HL-60 (cell line): ENCODE results near the gene SOX30.
"Not testable (repeated sequence)": the region's sequence is repeated elsewhere in the genome, so short reads cannot be mapped to it uniquely, and the experiment has no call there.

Source experiments
- DNase-seq, 2 experiments: peaks; one replicate each; pipeline ENCODE4 v3.0.0-alpha.2; 2010 to 2020; ENCODE audit warnings: low read depth in 1 of 2, low spot score in 1 of 2
- H3K27ac ChIP-seq: fragments of 250-450 bp; sonication (Bioruptor Pico); replicated peaks from 2 replicates; pipeline ENCODE4 v1.5.1; 2020; ENCODE audit warnings: mild to moderate bottlenecking, moderate library complexity
- H3K27me3 ChIP-seq: fragments of 250-450 bp; sonication (Bioruptor Pico); 2 replicates; pipeline ENCODE4 v1.5.1; 2021; ENCODE audit warnings: mild to moderate bottlenecking, moderate library complexity; ENCODE audit not compliant: insufficient read depth, poor library complexity, severe bottlenecking
- H3K4me3 ChIP-seq: replicated peaks from 2 replicates; pipeline ENCODE4 v1.5.1; 2011; ENCODE audit warnings: mild to moderate bottlenecking, control low read depth, low read length; ENCODE audit not compliant: insufficient read depth
- CTCF ChIP-seq: IDR thresholded peaks from one replicate; pipeline ENCODE4 v1.5.1; 2011; ENCODE audit warnings: low read length, control low read depth, inconsistent platforms; ENCODE audit not compliant: insufficient read depth
- GABPA ChIP-seq: IDR thresholded peaks from 2 replicates; pipeline ENCODE4 v1.6.1; 2012; ENCODE audit warnings: low read depth
- POLR2AphosphoS5 ChIP-seq: IDR thresholded peaks from 2 replicates; pipeline ENCODE4 v1.6.1; 2012; ENCODE audit warnings: low read depth
- REST ChIP-seq: IDR thresholded peaks from 2 replicates; pipeline ENCODE4 v1.6.1; 2012; ENCODE audit warnings: low read depth; ENCODE audit not compliant: insufficient replicate concordance
- SPI1 ChIP-seq: IDR thresholded peaks from 2 replicates; pipeline ENCODE4 v1.6.1; 2012; ENCODE audit warnings: low read depth, mild to moderate bottlenecking, borderline replicate concordance

Gene SOX30

GRCh38 chr5:157689942-157690689 is 37.9 kb upstream of the SOX30 start:
- Histone ChIP-seq H3K4me3 (no peak overlapping the region), H3K27ac (no peak overlapping the region), H3K27me3 (no peaks in the 10 kb centered on the region)
- no peak for DNase-seq
- no peak for TF ChIP-seq POLR2AphosphoS5
- TF ChIP-seq SPI1: no peak
- no peak for TF ChIP-seq REST
- TF ChIP-seq CTCF: no peak
- no peak for TF ChIP-seq GABPA

GRCh38 chr5:157687198-157687554 is 34.9 kb upstream of the SOX30 start:
- Histone ChIP-seq H3K4me3 (no peak overlapping the region), H3K27me3 (no peaks in the 10 kb centered on the region), H3K27ac (no peak overlapping the region)
- TF ChIP-seq SPI1 (no peak), REST (no peak), GABPA (no peak), CTCF (no peak), POLR2AphosphoS5 (no peak)
- no peak for DNase-seq

GRCh38 chr5:157686276-157687197 is 34.3 kb upstream of the SOX30 start:
- H3K4me3 ChIP-seq, DNase-seq, H3K27me3 ChIP-seq, H3K27ac ChIP-seq: not testable (repeated sequence)

- H3K4me3 ChIP-seq: no peak overlapping the region
- H3K27me3 ChIP-seq: no peaks in the 10 kb centered on the region
- no peak for DNase-seq
- no peak overlapping the region for H3K27ac ChIP-seq
- TF ChIP-seq GABPA: no peak
- no peak for TF ChIP-seq CTCF
- no peak for TF ChIP-seq SPI1
- TF ChIP-seq POLR2AphosphoS5: no peak
- TF ChIP-seq REST: no peak
These were observed 30.0 kb upstream of the SOX30 start for GRCh38 chr5:157682257-157682656.
